Upper lobe of left lung (tissue), 4 donors: ENCODE measurements around the gene ALDH3A2.

Source experiments
- POLR2A ChIP-seq, 4 donors: fragments of 450-650 bp; IDR thresholded peaks; one replicate each; pipeline ENCODE4 v1.5.1; 2016 to 2017; ENCODE audit warnings: antibody characterized with exemption in 4 of 4, mild to moderate bottlenecking in 2 of 4
- TF ChIP-seq, protein P1 (sequence below), 6 experiments: fragments of 450-650 bp in 4 of 6; fragments of 200-600 bp in 2 of 6; sonication (generic) in 2 of 6; IDR thresholded peaks; one replicate each; pipeline ENCODE4 v1.5.1; 2016 to 2019; ENCODE audit warnings: antibody characterized with exemption in 6 of 6

DNA sequence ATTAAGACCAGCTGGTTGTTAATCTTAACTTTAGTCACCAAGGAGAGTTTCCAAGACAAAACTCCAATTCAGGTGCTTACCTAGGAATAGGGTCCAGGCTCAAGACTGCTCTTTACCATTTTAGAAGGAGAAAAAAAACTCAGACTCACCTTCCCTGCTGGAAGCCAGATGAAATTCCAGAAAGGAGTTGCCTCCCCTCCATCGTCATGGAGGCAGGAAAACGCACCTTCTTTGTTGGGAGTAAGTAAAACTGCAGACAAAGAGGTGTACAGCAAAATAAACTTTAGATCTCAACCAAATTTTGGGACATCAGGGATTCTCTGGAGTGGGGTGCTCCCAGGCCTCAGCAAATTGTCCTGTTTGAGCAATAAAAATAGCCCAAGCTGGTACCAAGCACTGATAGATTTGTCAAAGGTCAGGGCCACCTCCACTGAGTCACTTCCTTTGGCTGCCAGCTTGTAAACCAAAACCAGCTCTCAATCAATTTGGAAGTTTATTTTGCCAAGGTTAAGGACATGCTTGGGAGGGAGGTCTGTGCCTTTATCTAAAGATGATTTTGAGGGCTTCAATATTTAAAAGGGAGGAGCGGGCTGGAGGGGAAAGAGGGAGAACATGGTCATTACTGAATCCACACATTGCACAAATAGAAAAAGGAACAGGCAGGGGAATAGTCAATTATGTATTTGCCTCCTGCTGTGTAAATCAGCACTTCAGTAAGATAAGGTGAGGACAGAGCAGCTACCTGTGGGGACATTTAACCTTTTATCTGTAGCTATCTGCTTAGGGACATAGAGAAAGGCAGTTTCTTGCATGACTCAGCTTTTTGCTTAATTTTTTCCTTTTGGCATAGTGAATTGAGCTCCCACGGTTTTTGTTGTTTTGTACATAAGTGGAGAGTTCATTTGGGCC is 1.5 kb upstream of the ALDH3A2 start:
- TF ChIP-seq, protein P1, sequence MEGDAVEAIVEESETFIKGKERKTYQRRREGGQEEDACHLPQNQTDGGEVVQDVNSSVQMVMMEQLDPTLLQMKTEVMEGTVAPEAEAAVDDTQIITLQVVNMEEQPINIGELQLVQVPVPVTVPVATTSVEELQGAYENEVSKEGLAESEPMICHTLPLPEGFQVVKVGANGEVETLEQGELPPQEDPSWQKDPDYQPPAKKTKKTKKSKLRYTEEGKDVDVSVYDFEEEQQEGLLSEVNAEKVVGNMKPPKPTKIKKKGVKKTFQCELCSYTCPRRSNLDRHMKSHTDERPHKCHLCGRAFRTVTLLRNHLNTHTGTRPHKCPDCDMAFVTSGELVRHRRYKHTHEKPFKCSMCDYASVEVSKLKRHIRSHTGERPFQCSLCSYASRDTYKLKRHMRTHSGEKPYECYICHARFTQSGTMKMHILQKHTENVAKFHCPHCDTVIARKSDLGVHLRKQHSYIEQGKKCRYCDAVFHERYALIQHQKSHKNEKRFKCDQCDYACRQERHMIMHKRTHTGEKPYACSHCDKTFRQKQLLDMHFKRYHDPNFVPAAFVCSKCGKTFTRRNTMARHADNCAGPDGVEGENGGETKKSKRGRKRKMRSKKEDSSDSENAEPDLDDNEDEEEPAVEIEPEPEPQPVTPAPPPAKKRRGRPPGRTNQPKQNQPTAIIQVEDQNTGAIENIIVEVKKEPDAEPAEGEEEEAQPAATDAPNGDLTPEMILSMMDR (IDR thresholded peaks at IDR 0.05): no peak
- TF ChIP-seq POLR2A (IDR thresholded peaks at IDR 0.05): no peak
